ENCODE results near the gene MBTPS1.

Gene MBTPS1

GRCh38 chr16:84116720-84117493 lies at the start of gene MBTPS1:
MBTPS1 (minus strand) TSS chr16:84116942; CDS start chr16:84101783, 15,159 bp downstream.
- no peak for TF ChIP-seq GATA3 (IDR thresholded peaks at IDR 0.05; ENCODE audit: low read depth, low read length)
- no peak for TF ChIP-seq GATA2 (IDR thresholded peaks at IDR 0.05; ENCODE audit: low read depth, low read length)

GRCh38 chr16:84165746-84166145 lies 49.0 kb upstream of the MBTPS1 start:
- TF ChIP-seq GATA2 (IDR thresholded peaks at IDR 0.05; ENCODE audit: low read depth, low read length) = no peak
- no peak for TF ChIP-seq GATA3 (IDR thresholded peaks at IDR 0.05; ENCODE audit: low read depth, low read length)

GRCh38 chr16:84161801-84162200 lies 45.1 kb upstream of the MBTPS1 start:
- TF ChIP-seq GATA2 (IDR thresholded peaks at IDR 0.05; ENCODE audit: low read depth, low read length) (no peak), GATA3 (IDR thresholded peaks at IDR 0.05; ENCODE audit: low read depth, low read length) (no peak)

GRCh38 chr16:84161037-84161436 lies 44.3 kb upstream of the MBTPS1 start:
- TF ChIP-seq GATA2 (IDR thresholded peaks at IDR 0.05; ENCODE audit: low read depth, low read length) = no peak
- no peak for TF ChIP-seq GATA3 (IDR thresholded peaks at IDR 0.05; ENCODE audit: low read depth, low read length)

- TF ChIP-seq GATA2 (IDR thresholded peaks at IDR 0.05; ENCODE audit: low read depth, low read length) (no peak), GATA3 (IDR thresholded peaks at IDR 0.05; ENCODE audit: low read depth, low read length) (no peak)
Measured at GRCh38 chr16:84159800-84160199, 43.1 kb upstream of the MBTPS1 start.

GRCh38 chr16:84159007-84159406 lies 42.3 kb upstream of the MBTPS1 start:
- TF ChIP-seq GATA2 (IDR thresholded peaks at IDR 0.05; ENCODE audit: low read depth, low read length) (no peak), GATA3 (IDR thresholded peaks at IDR 0.05; ENCODE audit: low read depth, low read length) (no peak)

GRCh38 chr16:84156342-84156784 lies 39.6 kb upstream of the MBTPS1 start:
- no peak for TF ChIP-seq GATA3 (IDR thresholded peaks at IDR 0.05; ENCODE audit: low read depth, low read length)
- no peak for TF ChIP-seq GATA2 (IDR thresholded peaks at IDR 0.05; ENCODE audit: low read depth, low read length)

- TF ChIP-seq GATA3 (IDR thresholded peaks at IDR 0.05; ENCODE audit: low read depth, low read length) = no peak
- TF ChIP-seq GATA2 (IDR thresholded peaks at IDR 0.05; ENCODE audit: low read depth, low read length) = no peak
Measured at GRCh38 chr16:84155771-84156170, 39.0 kb upstream of the MBTPS1 start.

GRCh38 chr16:84155226-84155625 lies 38.5 kb upstream of the MBTPS1 start:
- TF ChIP-seq GATA2 (IDR thresholded peaks at IDR 0.05; ENCODE audit: low read depth, low read length) = no peak
- TF ChIP-seq GATA3 (IDR thresholded peaks at IDR 0.05; ENCODE audit: low read depth, low read length) = no peak

- TF ChIP-seq GATA2 (IDR thresholded peaks at IDR 0.05; ENCODE audit: low read depth, low read length) (no peak), GATA3 (IDR thresholded peaks at IDR 0.05; ENCODE audit: low read depth, low read length) (no peak)
Measured at GRCh38 chr16:84153660-84154214, 37.0 kb upstream of the MBTPS1 start.

GRCh38 chr16:84150926-84151325 lies 34.2 kb upstream of the MBTPS1 start:
- TF ChIP-seq GATA2 (IDR thresholded peaks at IDR 0.05; ENCODE audit: low read depth, low read length) = no peak

- TF ChIP-seq GATA3 (IDR thresholded peaks at IDR 0.05; ENCODE audit: low read depth, low read length) (no peak), GATA2 (IDR thresholded peaks at IDR 0.05; ENCODE audit: low read depth, low read length) (no peak)
Measured at GRCh38 chr16:84144859-84145639, 28.3 kb upstream of the MBTPS1 start, which contains the start of the genes DNAAF1 and HSDL1. DNAAF1 (plus strand) TSS chr16:84145308; CDS start chr16:84145441, 133 bp downstream. HSDL1 (minus strand) TSS chr16:84145177; CDS start chr16:84131321, 13,856 bp downstream.

GRCh38 chr16:84144209-84144858 lies 27.6 kb upstream of the MBTPS1 start:
- TF ChIP-seq GATA3 (IDR thresholded peaks at IDR 0.05; ENCODE audit: low read depth, low read length) = no peak
- TF ChIP-seq GATA2 (IDR thresholded peaks at IDR 0.05; ENCODE audit: low read depth, low read length) = no peak

- TF ChIP-seq GATA3 (IDR thresholded peaks at IDR 0.05; ENCODE audit: low read depth, low read length) (no peak), GATA2 (IDR thresholded peaks at IDR 0.05; ENCODE audit: low read depth, low read length) (no peak)
Measured at GRCh38 chr16:84143784-84144199, 27.1 kb upstream of the MBTPS1 start.

All from SH-SY5Y (cell line).